ENCODE results near the gene TAF1B.

Gene TAF1B

GRCh38 chr2:9843229-9844035, at the start of gene TAF1B:
TSS of gene TAF1B (plus strand) at chr2:9843474. CDS start at chr2:9843542, 68 bp downstream.
- DNase-seq: peak; percentile 96

- DNase-seq: no peak
Measured at GRCh38 chr2:9793918-9794717, 49.2 kb upstream of the TAF1B start.

GRCh38 chr2:9795071-9795470, 48.2 kb upstream of the TAF1B start:
- no peak for DNase-seq

DNA sequence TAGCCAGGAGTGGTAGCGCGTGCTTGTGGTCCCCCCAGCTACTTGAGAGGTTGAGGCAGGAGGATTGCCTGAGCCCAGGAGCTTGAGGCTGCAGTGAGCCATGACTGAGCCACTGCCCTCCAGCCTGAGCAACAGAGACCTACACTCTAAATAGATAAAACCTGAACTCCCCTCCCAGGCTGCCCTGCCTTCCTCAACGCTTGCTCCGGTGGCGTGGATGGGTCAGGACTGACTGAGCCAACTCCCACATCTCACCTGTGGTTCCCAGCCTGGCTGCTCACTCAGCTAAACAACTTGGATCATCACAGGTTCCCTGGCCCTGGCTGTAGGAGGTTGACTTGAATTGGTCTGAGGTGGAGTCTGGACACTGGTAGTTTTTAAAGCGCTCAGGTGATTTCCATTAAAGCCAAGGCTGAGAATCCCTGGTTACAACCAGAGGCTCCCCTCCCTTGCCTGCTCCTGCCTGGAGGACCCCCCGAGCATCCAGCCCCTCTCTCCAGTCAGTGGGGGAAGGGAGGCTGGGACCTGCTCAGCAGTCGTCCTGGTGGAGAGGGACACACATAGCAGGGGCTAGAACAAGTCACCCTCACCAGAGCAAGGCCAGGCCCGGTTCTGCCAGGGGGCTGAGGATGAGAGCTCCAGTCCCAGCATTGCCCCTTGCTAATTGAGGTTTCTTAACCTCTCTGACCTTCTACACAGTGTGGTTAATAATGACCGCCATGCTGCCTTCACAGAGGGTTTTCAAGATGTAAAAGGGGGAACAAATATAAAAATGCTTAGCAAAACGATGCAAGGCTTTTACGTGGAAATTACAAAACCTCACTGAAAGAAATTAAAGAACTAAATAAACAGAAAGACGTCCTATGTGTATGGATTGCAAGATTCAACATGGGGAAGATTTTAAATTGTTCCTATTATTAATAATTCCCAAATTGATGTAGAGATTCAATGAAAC, 46.9 kb upstream of the TAF1B start:
- no peak for DNase-seq

GRCh38 chr2:9797086-9797485, 46.2 kb upstream of the TAF1B start:
- no peak for DNase-seq

GRCh38 chr2:9797681-9798556, 45.4 kb upstream of the TAF1B start:
- DNase-seq: no peak

DNA sequence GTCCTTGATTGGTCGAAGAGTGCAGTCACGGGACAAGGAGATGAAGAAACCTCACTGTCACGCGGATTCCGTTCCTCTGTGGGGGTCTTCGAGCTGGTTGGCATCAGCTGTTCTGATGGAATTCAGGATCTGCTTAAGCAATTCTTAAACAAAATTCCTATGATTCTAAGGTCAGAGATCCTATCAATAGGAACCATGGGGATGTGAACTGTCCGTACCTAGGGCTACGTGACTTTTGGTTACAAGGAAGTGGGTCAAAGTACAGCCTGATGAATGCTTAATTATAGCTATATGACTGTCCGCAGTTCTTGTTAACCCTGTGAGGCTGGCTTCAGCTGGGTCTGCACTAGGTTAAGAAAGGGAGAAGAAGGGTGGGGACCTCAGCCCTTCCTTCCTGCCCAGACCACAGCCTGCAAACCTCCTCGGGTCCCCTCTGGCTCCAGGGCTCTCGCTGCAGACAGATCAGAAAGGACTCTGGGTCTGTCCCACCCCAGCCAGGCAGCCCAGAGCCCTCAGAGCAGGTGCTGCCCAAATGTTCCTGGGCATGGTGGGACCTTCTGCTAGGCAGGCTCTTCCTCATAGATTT, 44.2 kb upstream of the TAF1B start:
- no peak for DNase-seq

DNA sequence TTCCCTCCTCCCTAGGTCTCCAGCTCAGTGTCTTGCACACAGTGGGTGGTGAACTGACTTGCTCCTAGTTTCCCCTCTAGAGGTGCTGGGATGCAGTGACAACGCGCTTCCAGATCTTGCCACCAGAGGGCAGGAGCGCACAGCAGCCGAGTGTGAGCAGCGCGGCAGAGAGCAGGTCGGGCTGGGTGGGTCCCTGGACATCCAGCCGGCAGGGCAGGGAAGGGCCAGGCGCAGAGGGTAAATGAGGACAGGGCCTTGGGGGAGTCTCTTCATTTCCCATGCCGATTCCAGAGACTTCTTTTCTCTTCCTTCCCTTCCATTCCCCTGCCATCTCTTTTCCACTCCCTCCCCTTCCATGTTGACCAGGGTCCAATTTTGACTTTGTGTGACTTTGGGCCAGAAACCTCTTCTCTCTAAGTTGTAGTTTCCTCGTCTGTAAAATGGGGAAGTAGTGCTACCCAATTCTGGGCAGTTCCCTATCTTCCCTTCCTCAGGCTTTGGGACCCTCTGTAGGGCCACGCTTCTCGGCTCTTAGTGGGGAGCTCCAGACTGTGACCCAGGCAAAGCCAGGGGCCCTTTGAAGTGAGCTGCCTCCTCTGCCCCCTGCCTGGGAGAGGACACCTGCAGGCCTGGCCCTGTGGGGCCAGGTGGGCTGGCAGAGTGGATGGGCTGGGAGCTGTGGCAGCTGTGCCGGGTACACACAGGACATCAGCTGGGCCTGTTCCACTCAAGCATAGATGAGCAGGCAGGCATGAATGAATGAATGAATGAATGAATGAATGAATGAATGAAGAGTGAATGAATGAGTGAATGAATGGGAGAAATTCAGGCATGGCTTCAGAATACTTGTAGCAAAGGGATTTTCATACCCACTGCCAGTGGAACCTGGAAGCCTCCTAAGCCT, 43.3 kb upstream of the TAF1B start:
- peak; percentile 56 for DNase-seq

GRCh38 chr2:9800639-9800974, 42.7 kb upstream of the TAF1B start:
- no peak for DNase-seq

DNA sequence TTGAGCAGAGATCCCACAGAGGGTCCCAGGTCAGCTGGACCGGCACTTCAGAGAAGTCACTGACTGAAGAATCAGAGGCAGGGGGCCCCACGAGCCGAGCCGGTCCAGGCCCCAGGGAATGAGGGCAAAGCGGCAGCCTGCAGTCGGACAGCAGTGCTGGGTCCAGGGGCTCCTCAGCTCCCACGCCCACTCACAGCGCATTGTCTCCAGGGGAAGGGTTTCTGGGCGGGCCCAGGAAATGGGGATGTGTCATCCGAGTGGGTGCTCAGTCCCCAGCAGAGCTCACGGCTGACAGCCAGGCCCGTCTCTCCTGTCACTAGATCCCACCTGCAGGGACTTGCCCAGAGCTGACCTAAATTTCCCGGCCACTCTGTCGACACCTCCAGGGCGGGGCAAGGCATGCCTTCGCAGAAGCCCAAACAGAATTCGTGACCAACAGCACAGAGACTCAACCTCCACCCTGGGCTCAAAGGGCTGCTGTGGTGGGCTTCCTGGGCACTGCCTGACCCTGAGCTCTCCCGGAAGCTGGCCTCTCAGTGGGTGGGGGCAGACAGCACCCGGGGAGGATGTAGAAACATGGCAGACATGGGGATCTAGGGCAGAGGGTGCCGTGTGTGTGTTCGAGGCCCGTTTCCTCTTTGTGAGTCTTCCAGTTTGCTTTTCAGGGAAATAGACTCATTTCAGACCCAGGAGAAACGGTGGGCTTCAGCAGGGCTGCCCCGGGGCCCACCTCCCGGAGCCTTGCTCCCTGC, 42.1 kb upstream of the TAF1B start:
- no peak for DNase-seq

DNA sequence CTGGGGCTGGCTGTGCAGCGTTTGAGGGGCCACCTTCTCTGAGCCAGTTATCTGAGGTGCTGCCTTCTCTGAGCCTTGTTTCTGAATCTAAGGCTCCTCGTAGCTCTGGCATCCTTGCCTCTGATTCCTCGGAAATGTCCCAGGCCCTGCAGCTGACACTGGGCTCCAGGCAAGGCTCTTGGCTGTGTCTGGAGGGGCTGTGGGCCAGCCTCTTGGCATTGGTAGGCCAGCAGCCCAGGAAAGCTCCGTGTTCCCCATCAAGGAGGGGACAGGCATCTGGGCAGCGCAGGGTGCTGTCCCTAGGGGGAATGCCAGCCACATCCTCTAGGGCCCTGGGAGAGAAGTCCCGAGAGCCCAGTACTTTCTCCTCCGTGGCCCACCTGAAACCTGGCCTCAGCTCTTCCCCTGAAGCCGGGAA, 40.7 kb upstream of the TAF1B start:
- DNase-seq: no peak

DNA sequence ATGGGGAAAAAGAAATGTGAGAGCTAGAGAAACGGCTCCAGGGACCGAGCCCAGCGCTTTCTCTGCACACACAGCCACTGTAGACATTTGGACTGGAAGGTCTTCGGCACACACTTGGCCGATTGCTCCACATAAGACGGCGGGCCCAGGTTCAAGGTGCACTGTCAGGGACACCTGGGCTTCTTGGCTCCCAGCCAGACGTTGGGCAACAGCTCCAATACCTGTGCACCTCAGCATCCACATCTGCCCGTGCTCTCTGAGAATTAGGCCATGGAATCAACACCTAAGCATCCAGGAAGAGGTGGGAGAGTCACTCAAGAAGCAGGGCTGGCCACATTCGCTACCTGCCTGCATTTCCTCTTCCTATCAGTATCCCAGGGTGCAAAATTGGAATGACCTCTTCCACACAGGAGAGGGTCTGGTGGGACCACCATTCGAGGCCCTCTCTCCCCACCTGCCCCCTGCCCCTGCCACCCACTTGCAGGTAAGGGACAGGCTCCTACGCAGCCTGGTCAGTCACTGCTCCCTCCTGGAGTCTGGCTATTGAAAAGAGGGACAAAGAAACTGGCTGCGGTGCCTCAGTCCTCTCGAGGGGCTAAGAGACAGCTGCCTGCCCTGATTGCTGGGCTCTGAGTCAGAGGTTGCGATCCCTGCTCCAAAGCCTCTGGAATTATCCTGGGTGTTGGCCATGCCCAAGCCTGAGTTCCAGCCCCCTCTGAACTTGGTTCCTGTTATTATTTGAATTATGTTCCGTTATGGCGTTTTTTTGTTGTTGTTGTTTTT, 40.1 kb upstream of the TAF1B start:
- no peak for DNase-seq

DNA sequence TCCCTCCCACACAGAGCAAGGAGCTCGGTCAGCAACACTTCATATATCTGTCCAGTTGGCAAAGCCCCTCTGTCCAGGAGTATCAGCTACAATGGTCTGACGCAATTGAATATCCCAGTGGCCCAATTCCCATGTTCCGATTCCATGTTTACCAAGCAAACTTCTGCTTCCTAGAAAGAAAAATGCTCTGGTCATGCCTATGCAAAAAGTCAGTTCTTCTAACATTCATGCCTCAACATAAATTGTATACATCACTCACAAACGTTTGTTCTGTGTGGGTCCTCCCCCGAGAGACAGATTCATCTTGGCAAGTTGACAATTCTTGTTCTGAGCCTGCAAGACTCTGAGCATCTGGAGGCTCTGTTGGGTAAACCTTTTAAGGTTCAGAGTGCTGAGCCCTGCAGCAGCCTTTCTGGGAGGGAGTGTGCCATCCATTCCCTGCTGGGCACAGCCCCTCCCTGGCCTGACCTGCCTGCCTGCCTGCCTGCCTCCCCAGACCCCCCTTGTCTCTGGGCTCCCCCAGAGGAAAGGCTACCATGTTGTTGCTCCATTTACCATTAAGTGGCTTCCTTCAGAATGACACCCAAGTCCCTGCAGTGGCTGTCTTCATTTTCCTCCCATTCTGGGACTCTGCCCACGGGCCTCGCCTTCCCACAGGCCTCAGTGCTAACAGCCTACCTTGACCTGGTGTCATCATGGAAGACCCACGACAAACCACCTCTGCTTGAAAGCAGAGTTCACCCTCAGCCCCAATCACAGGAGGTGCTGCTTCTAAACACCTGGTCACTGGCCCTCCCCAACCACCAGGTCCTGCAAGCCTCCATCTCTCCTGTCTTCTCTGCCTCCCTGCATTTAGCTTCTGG, 37.6 kb upstream of the TAF1B start:
- DNase-seq: no peak

DNA sequence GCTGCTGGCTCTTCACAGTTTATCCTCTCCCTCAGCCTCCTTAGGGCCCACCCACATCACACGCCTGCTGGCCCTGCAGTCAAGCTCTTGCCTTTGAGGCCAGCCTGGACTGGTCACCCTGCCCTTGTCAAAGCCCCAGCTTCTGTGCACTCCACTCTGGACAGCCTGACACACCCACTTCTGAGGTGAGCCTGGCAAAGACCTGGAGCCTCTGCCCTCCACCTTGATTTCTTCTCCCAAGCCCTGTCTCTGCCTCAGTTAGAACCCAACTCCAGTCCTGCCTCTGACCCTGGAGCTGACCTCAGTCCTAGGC, 37.0 kb upstream of the TAF1B start:
- no peak for DNase-seq

DNA sequence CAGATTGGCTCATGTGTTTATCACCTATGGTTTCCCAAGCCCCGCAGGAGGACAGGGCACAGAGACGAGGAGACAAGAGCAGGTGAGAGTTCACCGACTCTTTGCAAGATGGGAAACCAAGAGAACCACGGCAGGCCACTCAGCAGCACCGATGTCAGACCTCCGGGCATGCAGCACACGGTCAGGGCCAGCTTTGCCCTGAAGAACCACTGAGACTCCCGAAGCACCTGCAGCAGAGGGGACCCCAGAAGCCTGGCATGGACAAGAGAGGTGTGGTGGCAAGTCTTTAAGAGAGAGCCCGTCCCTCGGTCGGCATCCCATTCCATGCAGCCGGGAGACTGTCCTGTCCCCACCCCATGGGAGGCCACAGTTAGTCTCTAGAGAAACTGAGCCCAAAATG, 36.6 kb upstream of the TAF1B start:
- DNase-seq: no peak

DNA sequence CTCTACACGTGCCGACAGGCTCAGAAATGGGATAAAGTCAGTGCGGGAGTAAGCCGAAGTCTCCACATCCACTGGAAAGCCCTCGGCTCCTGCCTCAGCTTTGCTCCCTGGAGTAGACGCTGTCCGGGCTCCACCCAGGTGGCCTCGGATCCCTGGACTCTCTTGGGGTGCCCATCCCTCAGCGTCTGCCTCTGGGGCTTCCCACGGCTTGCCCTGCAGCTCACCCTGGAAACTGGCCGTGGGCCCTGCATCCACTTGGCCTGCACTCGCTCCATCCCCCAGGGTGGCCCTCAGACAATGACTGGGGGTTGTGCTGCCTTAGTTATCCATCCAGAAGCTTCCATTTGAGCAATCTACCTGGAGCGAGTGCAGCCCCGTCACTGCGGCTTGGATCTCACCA, 36.2 kb upstream of the TAF1B start:
- DNase-seq: no peak

- no peak for DNase-seq
Measured at GRCh38 chr2:9807555-9808305, 35.5 kb upstream of the TAF1B start.
